Fibroblast of villous mesenchyme (primary cell): ENCODE measurements around the gene NR0B1. TPM values are rescaled to one million over a fixed set of nuclear protein-coding genes. Genes with fewer than 3 reads are reported as not detected.

ENCODE experiments used
- DNase-seq: peaks from one replicate; pipeline ENCODE4 v3.0.0-alpha.2; 2010; ENCODE audit warnings: low read depth
- H3K4me3 ChIP-seq: 2 replicates; pipeline ENCODE4 v1.5.1; 2011; ENCODE audit warnings: low read depth, mild to moderate bottlenecking, low read length
- total RNA-seq: library from RNA; depleted of rRNA; stranded (reverse); fragments of >200 nt; gene quantifications from 2 replicates; pipeline ENCODE4 v1.2.3, GENCODE V29; 2012
- TF ChIP-seq, protein P1 (sequence below): IDR thresholded peaks from 2 replicates; pipeline ENCODE4 v1.5.1; 2012; ENCODE audit warnings: low read depth, mild to moderate bottlenecking, low read length; ENCODE audit not compliant: insufficient read depth

The NR0B1 gene
- total RNA-seq, 1 donor, result not detected

DNA sequence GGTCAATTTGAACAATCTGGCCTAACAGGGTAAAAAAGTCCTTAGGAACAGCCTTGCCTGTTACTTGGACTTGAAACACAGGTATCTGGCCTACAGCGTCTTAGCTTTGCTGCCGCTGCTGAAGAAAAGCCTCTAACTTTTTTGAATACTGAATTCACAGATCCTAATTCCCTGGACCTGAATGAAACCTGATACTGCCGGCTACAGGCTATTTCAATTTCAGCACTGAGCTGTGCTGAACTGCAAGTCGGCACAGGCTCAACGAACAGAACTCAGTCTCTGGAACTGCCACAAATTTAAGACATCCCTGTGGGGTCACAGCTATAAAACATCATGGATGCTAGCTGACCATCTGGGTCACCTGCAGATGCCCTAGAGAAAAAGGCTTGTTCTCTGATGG, 7.2 kb downstream of the NR0B1 start:
- peak; percentile 33 for DNase-seq
- H3K4me3 ChIP-seq, result no peak overlapping the region
- TF ChIP-seq, protein P1, sequence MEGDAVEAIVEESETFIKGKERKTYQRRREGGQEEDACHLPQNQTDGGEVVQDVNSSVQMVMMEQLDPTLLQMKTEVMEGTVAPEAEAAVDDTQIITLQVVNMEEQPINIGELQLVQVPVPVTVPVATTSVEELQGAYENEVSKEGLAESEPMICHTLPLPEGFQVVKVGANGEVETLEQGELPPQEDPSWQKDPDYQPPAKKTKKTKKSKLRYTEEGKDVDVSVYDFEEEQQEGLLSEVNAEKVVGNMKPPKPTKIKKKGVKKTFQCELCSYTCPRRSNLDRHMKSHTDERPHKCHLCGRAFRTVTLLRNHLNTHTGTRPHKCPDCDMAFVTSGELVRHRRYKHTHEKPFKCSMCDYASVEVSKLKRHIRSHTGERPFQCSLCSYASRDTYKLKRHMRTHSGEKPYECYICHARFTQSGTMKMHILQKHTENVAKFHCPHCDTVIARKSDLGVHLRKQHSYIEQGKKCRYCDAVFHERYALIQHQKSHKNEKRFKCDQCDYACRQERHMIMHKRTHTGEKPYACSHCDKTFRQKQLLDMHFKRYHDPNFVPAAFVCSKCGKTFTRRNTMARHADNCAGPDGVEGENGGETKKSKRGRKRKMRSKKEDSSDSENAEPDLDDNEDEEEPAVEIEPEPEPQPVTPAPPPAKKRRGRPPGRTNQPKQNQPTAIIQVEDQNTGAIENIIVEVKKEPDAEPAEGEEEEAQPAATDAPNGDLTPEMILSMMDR, result no peak

DNA sequence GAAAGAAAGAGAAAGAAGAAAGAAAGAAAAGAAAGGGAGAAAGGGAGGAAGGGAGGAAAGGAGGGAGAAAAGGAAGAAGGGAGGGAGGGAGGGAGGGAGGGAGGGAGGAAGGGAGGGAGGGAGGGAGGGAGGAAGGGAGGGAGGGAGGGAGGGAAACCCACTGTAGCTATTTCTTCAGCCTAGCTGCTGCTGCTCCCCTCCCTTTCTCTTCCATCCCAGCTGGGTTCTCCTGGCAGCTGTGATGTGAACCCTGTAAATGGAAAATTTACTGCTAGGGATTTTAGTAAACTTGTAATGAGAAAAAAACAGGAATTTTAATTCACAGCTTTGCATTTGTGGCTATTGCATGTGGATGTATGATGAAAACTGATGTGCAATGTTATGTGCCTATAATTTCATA, 8.0 kb downstream of the NR0B1 start:
- DNase-seq, result no peak
- TF ChIP-seq, protein P1, result no peak
- H3K4me3 ChIP-seq, result no peak overlapping the region

DNA sequence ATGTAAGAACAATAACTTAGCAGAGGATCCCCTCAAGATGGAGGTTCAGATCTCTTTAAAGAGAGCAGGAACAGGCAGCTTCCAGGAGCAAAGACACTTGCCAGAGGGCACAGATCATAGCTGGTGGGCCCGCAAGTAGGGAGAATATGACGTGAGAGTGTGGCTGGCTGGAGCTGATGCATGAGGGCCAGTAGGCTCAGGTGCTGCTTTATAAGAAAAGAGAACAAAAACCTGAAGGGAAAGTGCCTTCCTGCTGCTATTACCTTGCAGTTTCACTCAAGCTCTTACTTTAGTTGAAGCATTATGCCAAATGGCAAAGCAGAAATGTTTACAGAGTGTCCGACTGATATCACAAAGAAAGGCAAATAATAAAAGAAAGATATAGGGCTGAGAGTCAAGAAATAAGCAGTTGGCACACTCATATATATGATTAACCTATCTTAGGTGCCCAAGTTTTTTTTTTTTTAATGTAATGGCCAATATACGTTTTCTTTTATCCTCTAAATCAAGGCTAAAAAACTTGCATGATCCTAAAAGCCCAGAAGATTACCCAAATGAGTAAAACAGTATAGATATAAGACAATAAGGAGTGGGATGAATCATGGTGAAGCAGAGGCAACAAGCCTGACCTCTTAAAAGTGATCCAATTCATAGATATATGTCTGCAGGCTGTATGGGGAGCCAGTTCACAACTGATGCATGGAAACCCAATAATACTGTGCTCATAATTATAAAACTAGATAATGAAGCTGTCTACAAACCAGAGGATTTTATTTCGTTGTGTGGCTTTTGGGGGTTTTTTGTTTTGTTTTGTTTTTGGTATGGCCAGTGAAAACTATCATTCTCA, 12.6 kb downstream of the NR0B1 start:
- H3K4me3 ChIP-seq, result no peak overlapping the region
- TF ChIP-seq, protein P1, result no peak
- no peak for DNase-seq

DNA sequence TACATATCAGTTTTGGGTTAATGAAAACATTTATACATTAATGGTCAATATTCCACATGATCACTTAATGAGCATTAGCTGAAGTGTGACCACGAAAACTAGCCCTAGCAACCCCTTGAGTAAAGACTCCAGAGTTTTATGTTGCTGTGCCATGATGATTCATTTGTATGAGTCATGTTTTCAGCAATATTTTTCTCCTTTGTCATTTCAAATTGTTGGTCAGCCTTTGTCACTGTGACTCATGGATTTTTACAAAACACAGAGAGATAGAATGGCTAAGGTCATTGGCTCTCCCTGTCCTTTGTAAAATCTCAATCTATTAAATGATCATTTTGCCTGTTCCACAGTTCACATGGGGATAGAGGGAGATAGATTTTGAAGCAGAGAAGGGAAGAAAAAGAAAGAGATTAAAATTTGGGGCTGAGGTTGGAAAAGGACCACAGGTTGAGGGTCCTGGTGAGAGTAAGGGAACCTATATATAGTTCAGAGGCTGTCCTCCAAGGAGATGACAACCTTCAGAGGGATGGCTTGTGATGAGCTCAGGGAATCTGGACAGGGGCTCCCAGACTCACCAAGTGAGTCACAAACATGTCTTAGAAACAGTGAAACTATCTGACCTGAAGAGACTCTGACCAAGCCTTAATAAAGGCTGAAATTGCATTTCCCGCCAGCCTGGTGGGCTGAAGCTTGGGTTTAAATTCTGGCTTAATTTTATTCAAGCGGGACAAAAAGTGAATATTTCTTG, 25.6 kb downstream of the NR0B1 start:
- DNase-seq, result peak; percentile 86
- no peak overlapping the region for H3K4me3 ChIP-seq
- TF ChIP-seq, protein P1, result no peak

DNA sequence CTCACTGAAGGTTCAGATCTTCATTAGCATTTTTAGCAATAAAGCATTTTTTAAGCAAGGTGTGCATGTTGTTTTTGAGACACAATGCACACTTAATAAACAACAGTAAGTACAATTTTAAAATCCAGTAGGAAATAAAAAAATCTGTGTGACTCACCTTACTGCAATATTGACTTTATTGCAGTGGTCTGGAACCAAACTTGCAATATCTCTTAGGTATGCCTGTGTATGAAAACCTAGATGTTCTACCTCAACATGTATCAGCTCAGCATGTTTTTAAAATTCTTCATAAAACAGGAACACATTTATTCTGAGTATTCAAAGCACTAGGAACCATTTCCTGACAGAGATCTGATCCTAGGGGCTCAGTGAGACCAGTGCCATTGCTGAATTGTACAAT, 26.7 kb downstream of the NR0B1 start:
- no peak for DNase-seq
- no peak overlapping the region for H3K4me3 ChIP-seq

DNA sequence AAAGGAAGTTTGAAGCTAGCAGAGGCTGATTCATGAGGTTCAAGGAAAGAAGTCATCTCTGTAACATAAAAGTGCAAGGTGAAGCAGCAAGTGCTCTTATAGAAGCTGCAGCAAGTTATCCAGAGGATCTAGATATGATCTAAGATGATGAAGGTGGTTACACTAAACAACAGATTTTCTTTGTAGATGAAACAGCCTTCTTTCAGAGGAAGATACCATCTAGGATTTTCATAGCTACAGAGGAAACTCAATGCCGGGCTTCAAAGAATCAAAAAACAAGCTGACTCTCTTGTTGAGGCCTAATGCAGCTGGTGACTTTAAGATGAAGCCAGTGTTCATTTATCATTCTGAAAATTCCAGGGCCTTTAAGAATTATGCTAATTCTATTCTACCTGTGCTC, 28.8 kb downstream of the NR0B1 start:
- TF ChIP-seq, protein P1, result no peak
- no peak overlapping the region for H3K4me3 ChIP-seq
- no peak for DNase-seq

More for the DNA sequence above, 26.7 kb downstream of the NR0B1 start:
- TF ChIP-seq, protein P1, result no peak
